HG02885 (cell line): ENCODE data around the gene COL4A1.

Experiments used
- ATAC-seq: cut with Tn5 transposase; IDR thresholded peaks from one replicate; pipeline ENCODE4 v1.9.1; 2021; ENCODE audit warnings: mild to moderate bottlenecking; ENCODE audit not compliant: unreplicated experiment, poor library complexity

COL4A1 gene

GRCh38 chr13:110306960-110307766 is at the start of gene COL4A1, which contains the start of gene COL4A2:
Gene COL4A1, minus strand, starts transcription at chr13:110307157. Its CDS starts 130 bp downstream, at chr13:110307027.
Gene COL4A2, plus strand, starts transcription at chr13:110307284. Its CDS starts 620 bp downstream, at chr13:110307904.
- ATAC-seq, result no peak

GRCh38 chr13:110356362-110356761 is 49.4 kb upstream of the COL4A1 start:
- no peak for ATAC-seq

- no peak for ATAC-seq
These were observed 47.9 kb upstream of the COL4A1 start for GRCh38 chr13:110354715-110355473.

- no peak for ATAC-seq
These were observed 47.2 kb upstream of the COL4A1 start for GRCh38 chr13:110354123-110354627.

GRCh38 chr13:110353339-110353977 is 46.5 kb upstream of the COL4A1 start:
- no peak for ATAC-seq

- no peak for ATAC-seq
These were observed 45.8 kb upstream of the COL4A1 start for GRCh38 chr13:110352735-110353134.

- no peak for ATAC-seq
These were observed 44.9 kb upstream of the COL4A1 start for GRCh38 chr13:110351636-110352420.

GRCh38 chr13:110350509-110350908 is 43.6 kb upstream of the COL4A1 start:
- ATAC-seq, result no peak

- ATAC-seq, result no peak
These were observed 43.1 kb upstream of the COL4A1 start for GRCh38 chr13:110350049-110350448.

- ATAC-seq, result no peak
These were observed 42.3 kb upstream of the COL4A1 start for GRCh38 chr13:110349239-110349638.

- ATAC-seq, result no peak
These were observed 41.5 kb upstream of the COL4A1 start for GRCh38 chr13:110348309-110349105.

- no peak for ATAC-seq
These were observed 40.8 kb upstream of the COL4A1 start for GRCh38 chr13:110347535-110348308.

GRCh38 chr13:110347088-110347487 is 40.1 kb upstream of the COL4A1 start:
- no peak for ATAC-seq

- no peak for ATAC-seq
These were observed 39.7 kb upstream of the COL4A1 start for GRCh38 chr13:110346661-110347067.

- no peak for ATAC-seq
These were observed 38.7 kb upstream of the COL4A1 start for GRCh38 chr13:110345701-110346100.

- no peak for ATAC-seq
These were observed 38.3 kb upstream of the COL4A1 start for GRCh38 chr13:110345266-110345665.

- ATAC-seq, result no peak
These were observed 37.4 kb upstream of the COL4A1 start for GRCh38 chr13:110344320-110344719.

- ATAC-seq, result no peak
These were observed 36.4 kb upstream of the COL4A1 start for GRCh38 chr13:110343241-110343865.
